Mononuclear cell (primary cell): ENCODE results near the gene VANGL2. TPM values are rescaled to one million over a fixed set of nuclear protein-coding genes. Genes with fewer than 3 reads are reported as not detected.
A peak's percentile ranks its signal among the peaks of the same experiment; 100 is the strongest.

Source experiments
- H3K27me3 ChIP-seq: 2 replicates; pipeline ENCODE4 v1.6.0; 2011; ENCODE audit warnings: low read length, control low read depth; ENCODE audit not compliant: insufficient read depth
- H3K4me1 ChIP-seq: 2 replicates; pipeline ENCODE4 v1.5.1; 2011; ENCODE audit warnings: mild to moderate bottlenecking, low read length, control low read depth; ENCODE audit not compliant: insufficient read depth
- H3K4me3 ChIP-seq: 2 replicates; pipeline ENCODE4 v1.5.1; 2011; ENCODE audit warnings: mild to moderate bottlenecking, low read length, moderate library complexity
- H3K9me3 ChIP-seq: 2 replicates; pipeline ENCODE4 v1.5.1; 2011; ENCODE audit warnings: low read depth, mild to moderate bottlenecking, control low read depth, low read length
- total RNA-seq: library from RNA; depleted of rRNA; stranded (reverse); fragments of >200 nt; gene quantifications from one replicate; pipeline ENCODE4 v1.2.3, GENCODE V29; 2012

VANGL2 gene
- total RNA-seq: under 0.01 TPM

GRCh38 chr1:160400223-160400645 lies at the start of gene VANGL2:
VANGL2 (plus strand) TSS chr1:160400564; CDS start chr1:160415838, 15,274 bp downstream.
- Histone ChIP-seq H3K9me3 (no peaks in the 10 kb centered on the region), H3K4me3 (peak within 1 kb of the TSS; percentile 29), H3K27me3 (peaks cover 28% of the 10 kb centered on the region), H3K4me1 (peaks cover 13% of the 10 kb centered on the region)

DNA sequence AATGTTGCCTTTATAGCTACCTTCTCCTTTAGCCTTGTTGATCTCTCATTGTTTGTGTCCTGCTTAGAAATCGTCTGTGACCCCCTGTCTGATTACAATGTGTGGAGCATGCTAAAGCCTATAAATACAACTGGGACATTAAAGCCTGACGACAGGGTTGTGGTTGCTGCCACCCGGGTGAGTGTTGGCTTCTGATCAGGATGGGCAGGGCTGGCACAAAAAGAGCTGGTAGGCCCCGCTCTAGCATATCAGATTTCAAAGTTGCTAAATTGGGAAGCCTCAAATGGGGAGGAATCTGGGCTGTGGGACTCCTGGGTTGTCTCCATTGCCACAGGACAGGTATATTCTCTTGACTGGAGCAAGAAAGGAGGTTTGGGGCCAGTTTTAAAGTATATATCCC lies 48.7 kb upstream of the VANGL2 start:
- Histone ChIP-seq H3K4me3 (no peak overlapping the region), H3K9me3 (no peaks in the 10 kb centered on the region), H3K4me1 (peaks cover 12% of the 10 kb centered on the region), H3K27me3 (no peaks in the 10 kb centered on the region)

DNA sequence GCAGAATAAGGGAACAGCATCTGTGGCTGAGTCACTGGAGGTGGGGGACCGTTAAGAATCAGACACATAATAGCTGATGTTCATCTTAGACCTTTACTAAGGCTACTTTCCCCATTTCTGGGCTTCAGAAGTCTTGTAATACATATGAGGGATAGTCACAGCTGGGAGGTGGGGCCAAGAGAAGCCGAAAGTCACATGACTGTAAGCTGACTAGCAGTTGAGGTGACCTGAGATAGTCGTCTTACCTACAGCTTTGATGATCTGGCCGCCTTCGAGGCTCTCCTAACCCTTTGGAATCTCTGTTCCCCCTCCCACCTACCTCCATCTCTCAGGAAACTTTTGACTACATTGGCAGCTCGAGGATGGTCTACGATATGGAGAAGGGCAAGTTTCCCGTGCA lies 47.8 kb upstream of the VANGL2 start:
- Histone ChIP-seq H3K4me1 (peaks cover 4% of the 10 kb centered on the region), H3K9me3 (no peaks in the 10 kb centered on the region), H3K4me3 (no peak overlapping the region), H3K27me3 (no peaks in the 10 kb centered on the region)

DNA sequence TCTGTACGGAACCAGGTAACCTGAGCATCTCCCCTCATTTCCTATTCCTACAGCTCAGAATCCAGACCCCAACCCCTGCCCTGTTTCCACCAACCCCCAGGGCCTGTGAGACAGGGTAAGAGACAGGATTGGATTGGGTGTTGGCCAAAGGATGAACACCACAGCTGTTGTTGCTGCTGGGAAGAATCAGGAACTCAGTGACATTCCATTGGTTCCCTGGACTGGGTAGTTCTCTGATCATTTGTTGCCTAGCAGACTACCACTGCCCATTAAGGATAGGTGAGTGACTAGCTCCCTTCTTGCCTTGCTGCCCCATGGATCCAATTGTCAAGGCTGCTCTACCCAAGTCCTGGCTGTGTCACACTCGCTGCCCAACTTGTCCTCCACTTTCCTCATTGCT lies 47.1 kb upstream of the VANGL2 start:
- H3K9me3 ChIP-seq: no peaks in the 10 kb centered on the region
- H3K27me3 ChIP-seq: no peaks in the 10 kb centered on the region
- no peak overlapping the region for H3K4me3 ChIP-seq
- no peaks in the 10 kb centered on the region for H3K4me1 ChIP-seq

DNA sequence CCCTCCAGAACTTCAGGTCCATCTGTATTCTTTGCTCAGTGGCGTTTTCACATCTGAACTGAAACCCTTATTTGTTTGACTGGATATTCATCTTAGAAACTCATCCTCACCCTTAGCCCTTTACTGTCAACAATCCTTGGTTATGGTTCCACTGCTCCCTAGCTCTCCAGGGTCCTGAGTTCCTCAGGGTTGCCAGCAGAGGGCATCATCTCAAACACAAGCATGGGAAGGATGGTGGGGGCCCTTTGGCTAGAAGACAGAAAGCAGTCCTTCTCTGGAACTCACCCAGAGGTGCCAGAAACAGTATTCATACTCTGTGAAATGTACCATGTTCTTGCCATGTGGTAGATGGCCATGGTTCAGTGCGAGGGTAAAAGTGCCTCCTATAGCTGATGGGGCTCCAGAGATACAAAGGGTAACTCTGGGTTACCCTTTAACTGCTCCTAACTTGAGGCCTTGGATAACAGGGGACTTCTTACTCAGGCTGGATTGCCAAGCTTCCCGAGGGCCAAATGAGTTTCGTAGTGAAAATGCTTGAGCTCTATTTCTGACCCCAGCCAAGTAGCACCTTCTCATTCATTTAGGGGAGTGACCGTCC lies 45.9 kb upstream of the VANGL2 start:
- Histone ChIP-seq H3K27me3 (no peaks in the 10 kb centered on the region), H3K9me3 (no peaks in the 10 kb centered on the region), H3K4me1 (no peaks in the 10 kb centered on the region), H3K4me3 (no peak overlapping the region)

DNA sequence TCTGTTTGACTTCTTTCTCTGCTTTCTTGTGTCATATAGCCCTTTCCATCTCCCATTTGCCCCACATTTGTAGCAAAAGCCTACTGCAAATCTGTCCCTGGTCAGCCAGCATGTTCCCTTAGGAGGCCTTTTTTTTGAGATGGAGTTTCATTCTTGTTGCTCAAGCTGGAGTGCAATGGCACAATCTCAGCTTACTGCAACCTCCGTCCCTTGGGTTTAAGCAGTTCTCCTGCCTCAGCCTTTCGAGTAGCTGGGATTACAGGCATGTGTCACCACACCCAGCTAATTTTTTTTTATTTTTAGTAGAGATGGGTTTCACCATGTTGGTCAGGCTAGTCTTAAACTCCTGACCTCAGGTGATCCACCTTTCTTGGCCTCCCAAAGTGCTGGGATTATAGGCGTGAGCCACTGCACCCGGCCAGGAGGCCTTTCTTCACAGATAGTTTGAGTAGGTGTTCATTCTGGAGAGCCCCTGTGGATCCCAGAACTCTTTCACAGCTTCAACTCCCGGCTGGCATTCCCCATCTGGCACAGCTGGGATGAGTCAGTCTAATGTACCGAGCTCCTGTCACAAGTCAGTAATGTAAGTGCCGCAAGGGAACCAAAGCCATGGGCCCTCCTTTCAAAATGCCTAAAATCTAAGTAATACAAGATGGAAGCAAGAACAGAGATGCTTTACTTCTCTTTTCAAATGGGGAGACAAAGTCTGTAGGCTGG lies 42.9 kb upstream of the VANGL2 start:
- no peak overlapping the region for H3K4me3 ChIP-seq
- no peaks in the 10 kb centered on the region for H3K27me3 ChIP-seq
- H3K9me3 ChIP-seq: no peaks in the 10 kb centered on the region
- H3K4me1 ChIP-seq: no peaks in the 10 kb centered on the region

GRCh38 chr1:160358073-160358472 lies 42.3 kb upstream of the VANGL2 start:
- Histone ChIP-seq H3K4me1 (no peaks in the 10 kb centered on the region), H3K27me3 (no peaks in the 10 kb centered on the region), H3K9me3 (no peaks in the 10 kb centered on the region), H3K4me3 (no peak overlapping the region)

GRCh38 chr1:160359559-160360226 lies 40.7 kb upstream of the VANGL2 start:
- Histone ChIP-seq H3K27me3 (no peaks in the 10 kb centered on the region), H3K9me3 (no peaks in the 10 kb centered on the region), H3K4me1 (no peaks in the 10 kb centered on the region), H3K4me3 (no peak overlapping the region)

- Histone ChIP-seq H3K27me3 (no peaks in the 10 kb centered on the region), H3K9me3 (no peaks in the 10 kb centered on the region), H3K4me1 (no peaks in the 10 kb centered on the region), H3K4me3 (no peak overlapping the region)
These were observed 40.1 kb upstream of the VANGL2 start for GRCh38 chr1:160360227-160360695.

GRCh38 chr1:160361199-160361598 lies 39.2 kb upstream of the VANGL2 start:
- H3K9me3 ChIP-seq: no peaks in the 10 kb centered on the region
- no peaks in the 10 kb centered on the region for H3K27me3 ChIP-seq
- H3K4me1 ChIP-seq: no peaks in the 10 kb centered on the region
- no peak overlapping the region for H3K4me3 ChIP-seq

DNA sequence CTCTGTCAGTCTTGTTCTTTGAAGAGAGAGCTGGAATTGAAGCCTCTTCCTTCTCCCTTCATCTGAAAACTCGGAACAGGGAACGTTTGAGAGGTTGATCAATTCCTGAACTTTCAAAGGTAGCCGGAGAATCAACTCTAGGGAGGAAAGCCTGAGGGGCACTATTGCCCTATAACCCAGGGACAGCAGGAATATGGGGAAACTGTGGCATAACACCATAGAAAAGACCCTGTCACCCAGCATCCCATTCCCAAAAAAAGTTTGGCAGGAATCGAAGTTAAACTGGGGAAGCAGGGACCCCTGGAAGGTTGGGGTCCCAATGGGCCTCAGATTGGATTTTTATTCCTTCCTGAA lies 38.6 kb upstream of the VANGL2 start:
- Histone ChIP-seq H3K9me3 (no peaks in the 10 kb centered on the region), H3K4me3 (no peak overlapping the region), H3K4me1 (no peaks in the 10 kb centered on the region), H3K27me3 (no peaks in the 10 kb centered on the region)

DNA sequence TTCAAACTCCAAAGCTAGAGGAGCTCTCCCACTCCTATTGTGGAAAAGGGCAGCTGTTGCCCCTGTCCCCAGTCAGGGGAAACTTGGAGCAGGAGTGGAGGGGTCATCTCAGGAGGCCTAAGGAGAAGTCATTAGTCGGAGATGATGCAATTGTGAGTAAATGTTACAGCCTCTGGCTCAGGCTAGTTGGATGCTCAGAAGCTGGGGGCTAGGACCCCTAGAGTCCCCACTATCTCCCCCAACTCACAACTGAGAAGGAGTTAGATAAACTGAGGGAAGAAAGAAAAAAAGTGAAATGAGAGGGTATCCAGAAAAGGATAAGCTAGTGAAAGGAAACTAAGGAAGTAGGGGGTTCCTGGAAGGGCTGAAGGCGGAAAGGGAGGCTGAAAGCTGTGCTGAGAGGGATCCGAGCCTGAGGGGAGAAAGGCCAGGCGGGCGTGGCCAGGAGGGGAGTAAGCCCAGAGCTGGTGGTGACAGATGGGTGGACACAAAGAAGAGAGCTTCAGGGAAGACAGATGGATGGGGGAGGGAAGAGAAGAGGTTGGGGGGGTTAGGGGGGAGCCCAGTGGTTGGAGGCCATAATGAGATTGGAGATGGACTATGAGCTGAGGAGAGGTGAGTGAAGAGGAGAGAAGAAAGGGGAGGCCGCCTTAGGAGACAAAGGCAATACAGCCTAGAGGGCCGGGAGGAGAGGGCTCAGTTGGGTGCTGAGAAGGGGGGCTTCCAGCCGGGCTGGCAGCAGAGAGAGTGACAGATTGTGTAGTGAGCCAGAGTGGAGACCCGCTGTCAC lies 38.0 kb upstream of the VANGL2 start:
- H3K4me3 ChIP-seq: no peak overlapping the region
- H3K4me1 ChIP-seq: no peaks in the 10 kb centered on the region
- no peaks in the 10 kb centered on the region for H3K27me3 ChIP-seq
- no peaks in the 10 kb centered on the region for H3K9me3 ChIP-seq

GRCh38 chr1:160363010-160363409 lies 37.4 kb upstream of the VANGL2 start:
- Histone ChIP-seq H3K4me1 (no peaks in the 10 kb centered on the region), H3K9me3 (no peaks in the 10 kb centered on the region), H3K27me3 (no peaks in the 10 kb centered on the region), H3K4me3 (no peak overlapping the region)

DNA sequence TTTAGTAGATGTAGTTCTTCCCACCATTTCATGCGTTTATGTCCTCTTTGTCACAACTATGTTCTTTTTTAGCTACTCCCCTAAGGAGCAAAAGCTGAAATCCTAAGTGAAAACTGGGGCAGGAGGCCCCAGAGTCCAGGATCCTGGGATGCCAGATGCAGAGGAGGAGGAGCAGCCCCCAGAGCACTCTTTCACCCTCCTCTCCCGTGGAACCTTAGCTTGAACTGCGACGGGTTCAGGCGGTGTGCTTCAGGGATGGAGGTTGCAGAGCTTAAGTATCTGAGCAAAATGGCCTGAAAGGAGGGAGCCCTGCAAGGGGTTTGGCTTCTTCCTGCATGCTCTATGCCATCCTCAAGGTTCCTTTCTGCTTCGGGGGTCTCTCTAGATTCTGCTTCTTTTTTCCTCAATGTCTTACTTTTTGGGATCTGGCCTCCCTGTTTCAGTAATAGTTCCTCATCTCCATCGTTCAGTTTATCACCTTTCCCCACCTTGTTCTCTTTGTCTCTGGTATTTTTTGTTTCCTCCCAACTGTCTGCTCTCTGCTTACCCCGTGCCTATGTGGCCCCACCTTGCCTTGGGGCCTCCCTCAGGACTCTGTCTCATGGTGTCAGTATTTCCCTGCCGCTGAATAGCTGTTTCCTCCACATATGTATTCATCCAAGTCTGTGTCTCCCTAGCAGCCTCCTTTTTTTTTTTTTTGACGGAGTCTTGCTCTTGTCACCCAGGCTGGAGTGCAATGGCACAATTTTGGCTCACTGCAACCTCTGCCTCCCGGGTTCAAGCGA lies 36.2 kb upstream of the VANGL2 start:
- Histone ChIP-seq H3K9me3 (no peaks in the 10 kb centered on the region), H3K27me3 (no peaks in the 10 kb centered on the region), H3K4me3 (no peak overlapping the region), H3K4me1 (no peaks in the 10 kb centered on the region)
